Hematopoietic multipotent progenitor cell treated with erythropoietin and hydrocortisone succinate and interleukin-3 and kit ligand, for 17 days (in vitro differentiated cells): ENCODE results near the gene SEC61A1.

ENCODE experiments used
- DNase-seq: peaks from one replicate; pipeline ENCODE4 v3.0.0-alpha.2; 2015; ENCODE audit warnings: low spot score

The SEC61A1 gene

DNA sequence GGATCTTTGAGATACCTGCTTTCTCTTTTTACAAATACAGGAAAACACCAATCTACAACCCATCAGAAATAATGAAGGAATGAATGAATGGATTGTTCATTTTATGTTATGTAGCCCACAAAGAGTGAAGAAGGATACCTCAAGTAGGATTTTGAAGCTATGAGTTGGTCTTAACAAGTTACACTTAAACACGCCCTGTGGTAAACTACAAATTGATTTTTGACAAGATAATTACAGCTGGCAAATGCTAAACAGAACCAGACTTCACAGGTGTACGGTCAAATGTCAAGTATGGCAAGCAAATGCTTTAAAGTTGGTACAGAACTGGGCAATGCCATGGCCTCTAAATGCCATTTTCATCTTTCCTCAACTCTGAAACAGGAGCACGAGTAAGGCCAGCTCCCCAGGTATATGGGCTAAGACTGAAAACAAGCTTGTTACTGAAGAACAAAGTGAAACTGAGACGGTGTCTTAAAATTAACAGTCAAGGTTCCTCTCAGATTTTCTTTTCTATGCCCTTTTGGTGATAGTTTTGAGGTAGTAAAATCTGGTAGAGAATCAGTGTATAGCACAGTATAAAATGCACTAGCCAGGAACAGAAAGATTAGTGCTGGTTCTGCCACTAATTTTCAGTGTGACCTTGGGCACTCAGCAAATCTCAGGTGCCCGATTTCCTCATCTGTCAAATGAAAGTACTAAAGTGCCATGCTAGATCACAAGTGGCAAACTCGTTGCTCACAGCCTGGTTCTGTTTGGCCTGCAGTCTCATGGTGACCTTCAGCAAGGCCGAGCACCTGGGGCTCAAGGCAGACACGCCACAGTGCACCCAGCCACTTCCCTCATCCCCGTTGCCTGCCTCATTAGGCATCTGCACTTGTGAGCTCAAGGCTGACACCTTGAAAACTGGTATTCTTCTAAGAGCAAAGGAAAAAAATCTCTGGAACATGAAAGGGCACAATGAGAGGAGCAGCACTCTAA is 61.9 kb downstream of the SEC61A1 start:
- DNase-seq, result no peak
